GM06990 (cell line): ENCODE measurements around the gene CKAP5.

Source experiments
- DNase-seq: peaks from one replicate; pipeline ENCODE4 v3.0.0-alpha.2; 2011; ENCODE audit not compliant: insufficient read length; ENCODE audit errors: extremely low read depth
- H3K27me3 ChIP-seq: replicated peaks from 2 replicates; pipeline ENCODE4 v1.6.0; 2011; ENCODE audit warnings: low read length; ENCODE audit not compliant: control insufficient read depth, insufficient read depth
- H3K36me3 ChIP-seq: 2 replicates; pipeline ENCODE4 v1.5.1; 2011; ENCODE audit warnings: low read length; ENCODE audit not compliant: control insufficient read depth, insufficient read depth
- H3K4me3 ChIP-seq: replicated peaks from 2 replicates; pipeline ENCODE4 v1.5.1; 2011; ENCODE audit warnings: low read depth, mild to moderate bottlenecking, control low read depth, low read length
- CTCF ChIP-seq: IDR thresholded peaks from 2 replicates; pipeline ENCODE4 v1.5.1; 2011; ENCODE audit warnings: low read length, control low read depth, mild to moderate bottlenecking, inconsistent platforms; ENCODE audit not compliant: insufficient read depth, poor library complexity, severe bottlenecking

CKAP5 gene

GRCh38 chr11:46886211-46886610 is 40.1 kb upstream of the CKAP5 start:
- TF ChIP-seq CTCF, result no peak
- Histone ChIP-seq H3K27me3 (no peaks in the 10 kb centered on the region; the same call in 1 of the 2 replicates), H3K4me3 (no peak overlapping the region), H3K36me3 (no peaks in the 10 kb centered on the region)
- DNase-seq, result no peak

GRCh38 chr11:46879056-46879585 is 33.0 kb upstream of the CKAP5 start:
- Histone ChIP-seq H3K36me3 (no peaks in the 10 kb centered on the region), H3K4me3 (no peak overlapping the region), H3K27me3 (no peaks in the 10 kb centered on the region; the same call in 1 of the 2 replicates)
- TF ChIP-seq CTCF, result no peak
- no peak for DNase-seq

GRCh38 chr11:46877580-46877979 is 31.5 kb upstream of the CKAP5 start:
- no peaks in the 10 kb centered on the region for H3K36me3 ChIP-seq
- no peak for DNase-seq
- TF ChIP-seq CTCF, result no peak
- H3K4me3 ChIP-seq, result no peak overlapping the region
- H3K27me3 ChIP-seq, result peaks cover 1% of the 10 kb centered on the region; the same call in 1 of the 2 replicates

- no peaks in the 10 kb centered on the region for H3K36me3 ChIP-seq
Measured at GRCh38 chr11:46876471-46876870, 30.4 kb upstream of the CKAP5 start.

GRCh38 chr11:46874586-46874985 is 28.5 kb upstream of the CKAP5 start:
- H3K4me3 ChIP-seq, result no peak overlapping the region
- peaks cover 1% of the 10 kb centered on the region; the same call in 1 of the 2 replicates for H3K27me3 ChIP-seq
- no peak for DNase-seq
- H3K36me3 ChIP-seq, result no peaks in the 10 kb centered on the region
- TF ChIP-seq CTCF, result no peak

More at GRCh38 chr11:46876471-46876870, 30.4 kb upstream of the CKAP5 start:
- H3K27me3 ChIP-seq, result peaks cover 1% of the 10 kb centered on the region; the same call in 1 of the 2 replicates
- TF ChIP-seq CTCF, result no peak
- no peak overlapping the region for H3K4me3 ChIP-seq
- DNase-seq, result no peak

- Histone ChIP-seq H3K4me3 (no peak overlapping the region), H3K36me3 (no peaks in the 10 kb centered on the region), H3K27me3 (peaks cover 1% of the 10 kb centered on the region; the same call in 1 of the 2 replicates)
- DNase-seq, result no peak
- no peak for TF ChIP-seq CTCF
Measured at GRCh38 chr11:46868912-46869311, 22.8 kb upstream of the CKAP5 start.
